Activated CD8-positive, alpha-beta T cell treated with anti-CD3 and anti-CD28 coated beads for 36 hours (primary cell): Measurements from ENCODE around the gene MAGEB2. TPM values are rescaled to one million over a fixed set of nuclear protein-coding genes. Genes with fewer than 3 reads are reported as not detected.

Experiments used
- ATAC-seq: fragments of 200-7000 bp; cut with Tn5 transposase; one replicate; pipeline ENCODE4 v1.10.0; 2021; ENCODE audit warnings: mild to moderate bottlenecking, moderate library complexity
- CTCF ChIA-PET: fragments of 350-600 bp; sonication (Branson Sonifier 250); formaldehyde crosslinking; loops from one replicate; lab custom pipeline; 2021; ENCODE audit warnings: antibody characterized with exemption; lab: Charles Lee
- POLR2A ChIA-PET: fragments of 350-600 bp; sonication (Branson Sonifier 250); formaldehyde crosslinking; loops from one replicate; lab custom pipeline; 2021; ENCODE audit warnings: antibody characterized with exemption; lab: Charles Lee
- DNase-seq: peaks from one replicate; pipeline ENCODE4 v3.0.0-alpha.2; 2020
- H3K27ac Mint-ChIP-seq: one replicate; pipeline ENCODE4 v1.8.0; 2021; ENCODE audit warnings: mild to moderate bottlenecking, mixed read lengths
- H3K27me3 Mint-ChIP-seq: one replicate; pipeline ENCODE4 v1.8.0; 2021; ENCODE audit warnings: mixed read lengths
- H3K36me3 Mint-ChIP-seq: one replicate; pipeline ENCODE4 v1.8.0; 2021; ENCODE audit warnings: low read depth, mixed read lengths
- H3K4me1 Mint-ChIP-seq: one replicate; pipeline ENCODE4 v1.8.0; 2021; ENCODE audit warnings: low read depth, mixed read lengths
- H3K4me3 Mint-ChIP-seq: one replicate; pipeline ENCODE4 v1.8.0; 2021; ENCODE audit warnings: mild to moderate bottlenecking, moderate library complexity, mixed read lengths
- H3K9me3 Mint-ChIP-seq: one replicate; pipeline ENCODE4 v1.8.0; 2021; ENCODE audit warnings: mixed read lengths
- CTCF ChIP-seq: fragments of 200-600 bp; IDR thresholded peaks from one replicate; pipeline ENCODE4 v1.8.0; 2022; ENCODE audit warnings: antibody characterized with exemption, mild to moderate bottlenecking
- intact Hi-C: fragments of 100-400 bp; cut with micrococcal nuclease; formaldehyde crosslinking; loops from one replicate; pipeline ENCODE4 v1.10.0; 2022
- total RNA-seq, 2 experiments: library from RNA; stranded (reverse); gene quantifications; one replicate each; pipeline ENCODE4 v1.2.3, GENCODE V29; 2021

Gene MAGEB2
- total RNA-seq, 2 experiments from 2014 or later, result not detected

GRCh38 chrX:30224536-30224935 is 9.2 kb downstream of the MAGEB2 start:
- H3K27me3 Mint-ChIP-seq, result no peaks in the 10 kb centered on the region
- CTCF ChIA-PET, result no interaction called here
- intact Hi-C loops, result no loop called here

GRCh38 chrX:30228526-30228925 is 13.2 kb downstream of the MAGEB2 start:
- Mint-ChIP-seq H3K4me1 (no peaks in the 10 kb centered on the region), H3K36me3 (no peaks in the 10 kb centered on the region), H3K4me3 (no peak overlapping the region), H3K27me3 (no peaks in the 10 kb centered on the region), H3K9me3 (no peaks in the 10 kb centered on the region), H3K27ac (no peak overlapping the region)
- ATAC-seq, result no peak
- no peak for TF ChIP-seq CTCF
- intact Hi-C loops, result no loop called here
- CTCF ChIA-PET, result no interaction called here
- POLR2A ChIA-PET, result no interaction called here
- DNase-seq, result no peak

More at GRCh38 chrX:30224536-30224935, 9.2 kb downstream of the MAGEB2 start:
- no peaks in the 10 kb centered on the region for H3K9me3 Mint-ChIP-seq
- H3K4me1 Mint-ChIP-seq, result no peaks in the 10 kb centered on the region
- ATAC-seq (no peak), DNase-seq (no peak)
- H3K4me3 Mint-ChIP-seq, result no peak overlapping the region
- H3K27ac Mint-ChIP-seq, result no peak overlapping the region
- TF ChIP-seq CTCF, result no peak
- no peaks in the 10 kb centered on the region for H3K36me3 Mint-ChIP-seq
- POLR2A ChIA-PET, result no interaction called here

GRCh38 chrX:30230395-30230794 is 15.0 kb downstream of the MAGEB2 start, which contains the start of gene MAGEB3:
Gene MAGEB3, plus strand, starts transcription at chrX:30230657. Its CDS starts 5,268 bp downstream, at chrX:30235925.
- CTCF ChIA-PET, result no interaction called here
- Mint-ChIP-seq H3K4me1 (no peaks in the 10 kb centered on the region), H3K27ac (no peak within 1 kb of the TSS)

GRCh38 chrX:30241724-30242415 is 26.5 kb downstream of the MAGEB2 start, which contains the start of gene MAGEB4:
Gene MAGEB4, plus strand, starts transcription at chrX:30242000. Its CDS starts 136 bp downstream, at chrX:30242136.
- Mint-ChIP-seq H3K4me1 (no peaks in the 10 kb centered on the region), H3K36me3 (no peaks in the 10 kb centered on the region), H3K4me3 (no peak within 1 kb of the TSS), H3K27ac (no peak within 1 kb of the TSS), H3K27me3 (no peaks in the 10 kb centered on the region), H3K9me3 (no peaks in the 10 kb centered on the region)
- TF ChIP-seq CTCF, result no peak
- CTCF ChIA-PET, result no interaction called here
- POLR2A ChIA-PET, result no interaction called here
- no peak for DNase-seq
- no peak for ATAC-seq
- intact Hi-C loops, result no loop called here

More at GRCh38 chrX:30230395-30230794, 15.0 kb downstream of the MAGEB2 start, which contains the start of gene MAGEB3:
- no peaks in the 10 kb centered on the region for H3K9me3 Mint-ChIP-seq
- POLR2A ChIA-PET, result no interaction called here
- intact Hi-C loops, result no loop called here
- H3K36me3 Mint-ChIP-seq, result no peaks in the 10 kb centered on the region
- no peak within 1 kb of the TSS for H3K4me3 Mint-ChIP-seq
- H3K27me3 Mint-ChIP-seq, result no peaks in the 10 kb centered on the region
- no peak for ATAC-seq
- TF ChIP-seq CTCF, result no peak
- DNase-seq, result no peak

- ATAC-seq, result no peak
- DNase-seq, result no peak
- POLR2A ChIA-PET, result no interaction called here
- TF ChIP-seq CTCF, result no peak
- CTCF ChIA-PET, result no interaction called here
- no peaks in the 10 kb centered on the region for H3K9me3 Mint-ChIP-seq
- H3K27ac Mint-ChIP-seq, result no peak within 1 kb of the TSS
- intact Hi-C loops, result no loop called here
- H3K4me1 Mint-ChIP-seq, result no peaks in the 10 kb centered on the region
- no peaks in the 10 kb centered on the region for H3K36me3 Mint-ChIP-seq
- no peak within 1 kb of the TSS for H3K4me3 Mint-ChIP-seq
- H3K27me3 Mint-ChIP-seq, result no peaks in the 10 kb centered on the region
These were observed 31.6 kb downstream of the MAGEB2 start, which contains the start of gene MAGEB1 for GRCh38 chrX:30246769-30247489. Gene MAGEB1, plus strand, starts transcription at chrX:30247146. Its CDS starts 3,348 bp downstream, at chrX:30250494.
